Body of pancreas (tissue), 4 donors: ENCODE measurements around the gene TP53BP1.

Source experiments
- POLR2A ChIP-seq, 3 donors: fragments of 450-650 bp; IDR thresholded peaks; one replicate each; pipeline ENCODE4 v1.6.1; 2016; ENCODE audit warnings: antibody characterized with exemption in 3 of 3, mild to moderate bottlenecking in 2 of 3
- TF ChIP-seq, protein P1 (sequence below), 7 experiments: fragments of 450-650 bp in 4 of 7; fragments of 200-600 bp in 3 of 7; sonication (generic) in 3 of 7; IDR thresholded peaks; one replicate each; pipeline ENCODE4 v1.5.1; 2016 to 2019; ENCODE audit warnings: antibody characterized with exemption in 7 of 7

DNA sequence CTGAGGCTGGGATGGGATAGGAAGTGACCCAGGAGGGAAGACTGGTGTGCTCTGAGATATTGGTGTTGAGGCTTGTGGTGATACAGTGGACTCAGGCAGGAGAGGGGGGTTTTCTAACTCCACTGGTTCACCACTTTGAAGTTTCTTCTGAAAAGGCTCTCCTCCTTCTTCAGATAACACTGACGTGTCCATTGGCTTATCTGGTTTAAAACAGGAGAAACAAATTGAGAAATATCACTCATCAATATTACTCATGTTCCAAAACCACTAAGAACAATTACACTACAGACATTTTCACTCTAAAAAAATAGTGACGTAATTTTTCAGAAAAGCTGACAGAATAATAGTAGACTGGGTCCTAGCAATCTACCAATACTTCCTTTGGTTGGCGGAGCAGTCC lies 23.1 kb downstream of the TP53BP1 start:
- TF ChIP-seq, protein P1, sequence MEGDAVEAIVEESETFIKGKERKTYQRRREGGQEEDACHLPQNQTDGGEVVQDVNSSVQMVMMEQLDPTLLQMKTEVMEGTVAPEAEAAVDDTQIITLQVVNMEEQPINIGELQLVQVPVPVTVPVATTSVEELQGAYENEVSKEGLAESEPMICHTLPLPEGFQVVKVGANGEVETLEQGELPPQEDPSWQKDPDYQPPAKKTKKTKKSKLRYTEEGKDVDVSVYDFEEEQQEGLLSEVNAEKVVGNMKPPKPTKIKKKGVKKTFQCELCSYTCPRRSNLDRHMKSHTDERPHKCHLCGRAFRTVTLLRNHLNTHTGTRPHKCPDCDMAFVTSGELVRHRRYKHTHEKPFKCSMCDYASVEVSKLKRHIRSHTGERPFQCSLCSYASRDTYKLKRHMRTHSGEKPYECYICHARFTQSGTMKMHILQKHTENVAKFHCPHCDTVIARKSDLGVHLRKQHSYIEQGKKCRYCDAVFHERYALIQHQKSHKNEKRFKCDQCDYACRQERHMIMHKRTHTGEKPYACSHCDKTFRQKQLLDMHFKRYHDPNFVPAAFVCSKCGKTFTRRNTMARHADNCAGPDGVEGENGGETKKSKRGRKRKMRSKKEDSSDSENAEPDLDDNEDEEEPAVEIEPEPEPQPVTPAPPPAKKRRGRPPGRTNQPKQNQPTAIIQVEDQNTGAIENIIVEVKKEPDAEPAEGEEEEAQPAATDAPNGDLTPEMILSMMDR (IDR thresholded peaks at IDR 0.05), result no peak
- TF ChIP-seq POLR2A (IDR thresholded peaks at IDR 0.05), result no peak
